ENCODE data around the gene ATP2B2. TPM values are rescaled to one million over a fixed set of nuclear protein-coding genes. Genes with fewer than 3 reads are reported as not detected.

Gene ATP2B2
- total and polyA plus RNA-seq, 2 donors (not counting 1 experiment from before 2014, with no cell fraction given) = not detected

DNA sequence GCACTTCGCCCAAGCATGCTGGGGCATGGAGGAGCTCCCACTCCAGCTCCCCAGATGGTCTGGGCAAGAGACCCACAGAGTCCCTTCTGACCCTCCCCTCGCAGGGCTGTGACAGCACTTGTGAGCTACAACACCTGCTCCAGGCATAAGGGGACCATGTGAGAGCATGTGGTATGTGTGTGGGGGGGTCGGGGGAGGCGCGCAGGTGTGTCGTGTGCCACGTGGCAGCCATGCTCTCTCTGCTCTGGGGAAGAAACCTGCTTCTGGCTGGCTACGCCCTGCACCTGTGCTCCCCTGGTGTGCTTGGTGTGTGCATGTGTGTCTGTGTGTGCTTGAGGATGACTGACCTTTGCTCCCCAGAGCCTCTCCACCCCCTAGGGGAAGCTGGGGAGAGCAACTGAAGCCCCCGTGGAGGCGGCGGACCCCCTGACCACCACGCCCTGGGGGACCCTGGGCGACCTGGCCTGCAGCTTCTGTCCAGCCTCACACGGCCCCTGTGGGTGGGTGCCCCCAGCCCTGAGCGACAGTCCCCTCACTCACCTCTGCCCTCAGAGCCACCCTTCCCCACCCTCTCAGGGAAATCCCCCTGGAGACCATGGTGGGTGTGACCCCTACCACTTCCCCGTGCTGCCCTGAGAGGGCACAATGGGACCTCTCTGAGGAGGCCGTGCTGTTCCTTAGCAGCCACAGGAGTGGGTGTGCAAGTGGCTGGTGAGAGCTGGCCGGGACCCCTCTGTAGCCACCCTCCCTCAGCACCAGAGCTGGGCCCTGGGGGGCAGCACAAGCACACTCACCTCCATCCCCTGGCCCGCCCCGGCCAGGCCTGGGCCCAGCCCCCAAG is 167.8 kb downstream of the ATP2B2 start:
- DNase-seq (peak; percentile 20), ATAC-seq (ENCODE audit: low read depth) (no peak)
- Mint-ChIP-seq H3K4me3 (no peak overlapping the region), H3K4me1 (peaks cover 30% of the 10 kb centered on the region), H3K27ac (no peak overlapping the region), H3K27me3 (no peaks in the 10 kb centered on the region), H3K9me3 (ENCODE audit: insufficient read depth) (no peaks in the 10 kb centered on the region)
- Histone ChIP-seq H3K9ac (ENCODE audit: low read length) (no peak overlapping the region), H3K27me3 (replicated peaks in 1 of 4; ENCODE audit: control extremely low read depth in 1 of 4, control insufficient read depth in 3 of 4, insufficient read depth in 4 of 4, low read length in 3 of 4) (no peaks in the 10 kb centered on the region), H2AFZ (ENCODE audit: insufficient read depth, low read depth, low read length, poor library complexity, severe bottlenecking) (no peak overlapping the region), H3K4me2 (replicated peaks; ENCODE audit: low read depth, low read length, poor library complexity, severe bottlenecking) (no peak overlapping the region), H3K27ac (ENCODE audit: low read length in 2 of 2) (no peak overlapping the region), H4K20me1 (ENCODE audit: control insufficient read depth, insufficient read depth, low read length, poor library complexity, severe bottlenecking) (no peaks in the 10 kb centered on the region), H3K79me2 (ENCODE audit: control insufficient read depth, insufficient read depth, low read length) (no peaks in the 10 kb centered on the region), H3K36me3 (replicated peaks in 1 of 2; ENCODE audit: control extremely low read depth in 1 of 2, control insufficient read depth in 1 of 2, extremely low read depth in 1 of 2, insufficient read depth in 2 of 2, low read length in 1 of 2) (no peaks in the 10 kb centered on the region), H3K4me1 (ENCODE audit: control insufficient read depth in 2 of 2, insufficient read depth in 2 of 2, low read length in 2 of 2) (peaks cover 10% of the 10 kb centered on the region in 2 donors), H3K9me3 (ENCODE audit: control extremely low read depth in 1 of 3, control insufficient read depth in 2 of 3, insufficient read depth in 1 of 3, low read length in 2 of 3) (no peaks in the 10 kb centered on the region), H3K4me3 (ENCODE audit: control extremely low read depth in 1 of 5, extremely low read depth in 1 of 5, insufficient read depth in 1 of 5, low read depth in 2 of 5, low read length in 4 of 5) (no peak overlapping the region)
- ChIA-PET CTCF (interaction anchor here (0.7 to 1.2 kb wide), 4 partner anchors 375 to 404 kb away, joined by 3 to 5 read pairs (median 4); no protein-coding TSS in a partner anchor), POLR2A (no interaction called here)
- 75% methylated on average over 10 of the region's 20 CpGs for WGBS (ENCODE audit: insufficient coverage)
- intact Hi-C loops (cut with micrococcal nuclease) = no loop called here
- TF ChIP-seq, protein P1, sequence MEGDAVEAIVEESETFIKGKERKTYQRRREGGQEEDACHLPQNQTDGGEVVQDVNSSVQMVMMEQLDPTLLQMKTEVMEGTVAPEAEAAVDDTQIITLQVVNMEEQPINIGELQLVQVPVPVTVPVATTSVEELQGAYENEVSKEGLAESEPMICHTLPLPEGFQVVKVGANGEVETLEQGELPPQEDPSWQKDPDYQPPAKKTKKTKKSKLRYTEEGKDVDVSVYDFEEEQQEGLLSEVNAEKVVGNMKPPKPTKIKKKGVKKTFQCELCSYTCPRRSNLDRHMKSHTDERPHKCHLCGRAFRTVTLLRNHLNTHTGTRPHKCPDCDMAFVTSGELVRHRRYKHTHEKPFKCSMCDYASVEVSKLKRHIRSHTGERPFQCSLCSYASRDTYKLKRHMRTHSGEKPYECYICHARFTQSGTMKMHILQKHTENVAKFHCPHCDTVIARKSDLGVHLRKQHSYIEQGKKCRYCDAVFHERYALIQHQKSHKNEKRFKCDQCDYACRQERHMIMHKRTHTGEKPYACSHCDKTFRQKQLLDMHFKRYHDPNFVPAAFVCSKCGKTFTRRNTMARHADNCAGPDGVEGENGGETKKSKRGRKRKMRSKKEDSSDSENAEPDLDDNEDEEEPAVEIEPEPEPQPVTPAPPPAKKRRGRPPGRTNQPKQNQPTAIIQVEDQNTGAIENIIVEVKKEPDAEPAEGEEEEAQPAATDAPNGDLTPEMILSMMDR (IDR thresholded peaks at IDR 0.05) = no peak
- TF ChIP-seq EZH2 (IDR thresholded peaks at IDR 0.05; ENCODE audit: borderline replicate concordance, insufficient read depth, low read depth, low read length, poor library complexity, severe bottlenecking) = no peak

DNA sequence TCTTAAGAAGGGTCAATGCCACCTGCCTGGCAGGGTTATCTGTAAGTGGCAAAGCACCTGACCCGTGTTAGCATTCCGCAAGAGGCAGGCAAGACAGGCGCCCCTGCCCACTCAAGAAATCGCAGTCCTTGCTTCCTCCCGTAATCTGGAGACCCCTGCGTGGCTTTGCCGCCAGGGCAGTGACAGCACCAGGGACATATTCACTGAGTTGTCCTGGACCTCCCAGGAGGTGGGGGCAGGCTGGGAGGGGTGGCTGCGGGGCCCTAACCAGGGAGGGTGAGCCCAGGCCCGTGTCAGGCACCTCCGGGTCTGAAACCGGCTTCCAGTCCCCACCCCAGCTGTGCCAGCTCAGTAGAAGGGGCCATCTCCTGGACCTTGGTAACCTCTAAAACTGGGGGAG is 168.6 kb downstream of the ATP2B2 start:
- Mint-ChIP-seq H3K4me3 (no peak overlapping the region), H3K27ac (no peak overlapping the region), H3K4me1 (peaks cover 36% of the 10 kb centered on the region), H3K27me3 (no peaks in the 10 kb centered on the region), H3K9me3 (ENCODE audit: insufficient read depth) (no peaks in the 10 kb centered on the region)
- no peak for TF ChIP-seq EZH2 (IDR thresholded peaks at IDR 0.05; ENCODE audit: borderline replicate concordance, insufficient read depth, low read depth, low read length, poor library complexity, severe bottlenecking)
- TF ChIP-seq, protein P1 (IDR thresholded peaks at IDR 0.05) = no peak
- Histone ChIP-seq H3K4me3 (ENCODE audit: control extremely low read depth in 1 of 5, extremely low read depth in 1 of 5, insufficient read depth in 1 of 5, low read depth in 2 of 5, low read length in 4 of 5) (no peak overlapping the region), H3K36me3 (replicated peaks in 1 of 2; ENCODE audit: control extremely low read depth in 1 of 2, control insufficient read depth in 1 of 2, extremely low read depth in 1 of 2, insufficient read depth in 2 of 2, low read length in 1 of 2) (no peaks in the 10 kb centered on the region), H4K20me1 (ENCODE audit: control insufficient read depth, insufficient read depth, low read length, poor library complexity, severe bottlenecking) (no peaks in the 10 kb centered on the region), H3K9ac (ENCODE audit: low read length) (no peak overlapping the region), H3K79me2 (ENCODE audit: control insufficient read depth, insufficient read depth, low read length) (no peaks in the 10 kb centered on the region), H3K27ac (ENCODE audit: low read length in 2 of 2) (no peak overlapping the region), H3K4me1 (ENCODE audit: control insufficient read depth in 2 of 2, insufficient read depth in 2 of 2, low read length in 2 of 2) (peaks cover 13 to 14% of the 10 kb centered on the region in 2 donors), H3K9me3 (ENCODE audit: control extremely low read depth in 1 of 3, control insufficient read depth in 2 of 3, insufficient read depth in 1 of 3, low read length in 2 of 3) (no peaks in the 10 kb centered on the region), H3K27me3 (replicated peaks in 1 of 4; ENCODE audit: control extremely low read depth in 1 of 4, control insufficient read depth in 3 of 4, insufficient read depth in 4 of 4, low read length in 3 of 4) (no peaks in the 10 kb centered on the region), H2AFZ (ENCODE audit: insufficient read depth, low read depth, low read length, poor library complexity, severe bottlenecking) (no peak overlapping the region), H3K4me2 (replicated peaks; ENCODE audit: low read depth, low read length, poor library complexity, severe bottlenecking) (no peak overlapping the region)
- POLR2A ChIA-PET = no interaction called here
- 93% methylated on average over 11 of the region's 11 CpGs for WGBS (ENCODE audit: insufficient coverage)
- CTCF ChIA-PET = interaction anchor here (0.9 kb wide), 1 partner anchor 402 kb away, joined by 5 read pairs; no protein-coding TSS in a partner anchor
- no peak for ATAC-seq (ENCODE audit: low read depth)
- no peak for DNase-seq
- intact Hi-C loops (cut with micrococcal nuclease) = no loop called here

Data from B cell (primary cell).